GM12878 (cell line): ENCODE measurements around the gene LSM6. TPM values are rescaled to one million over a fixed set of nuclear protein-coding genes. Genes with fewer than 3 reads are reported as not detected.

Experiments used
- GATAD2B ChIP-seq: fragments of 450-650 bp; conservative IDR thresholded peaks from 2 replicates; pipeline ENCODE4 v1.6.1; 2017; ENCODE audit warnings: low read depth, mild to moderate bottlenecking, moderate library complexity
- HCFC1 ChIP-seq: fragments of 150-350 bp; IDR thresholded peaks from 2 replicates; pipeline ENCODE4 v1.6.1; 2014; ENCODE audit warnings: low read length
- MTA2 ChIP-seq: fragments of 450-650 bp; IDR thresholded peaks from 2 replicates; pipeline ENCODE4 v1.6.1; 2016; ENCODE audit warnings: low read depth, mild to moderate bottlenecking, moderate library complexity
- NR2F1 ChIP-seq: fragments of 450-650 bp; conservative IDR thresholded peaks from 2 replicates; pipeline ENCODE4 v1.6.1; 2017; ENCODE audit warnings: mild to moderate bottlenecking
- RAD21 ChIP-seq: IDR thresholded peaks from 2 replicates; pipeline ENCODE4 v1.6.1; 2011; ENCODE audit warnings: mild to moderate bottlenecking, low read depth, low read length, moderate library complexity; ENCODE audit not compliant: insufficient read depth
- SIN3A ChIP-seq: IDR thresholded peaks from 2 replicates; pipeline ENCODE4 v1.6.1; 2012; ENCODE audit warnings: low read depth, low read length, improper control_type of control experiment
- SP1 ChIP-seq: IDR thresholded peaks from one replicate; pipeline ENCODE4 v1.6.1; 2011; ENCODE audit warnings: low read depth, low read length
- SPI1 ChIP-seq: IDR thresholded peaks from 2 replicates; pipeline ENCODE4 v1.6.1; 2011; ENCODE audit warnings: low read depth, mild to moderate bottlenecking, low read length, moderate library complexity, borderline replicate concordance; ENCODE audit not compliant: insufficient read depth
- SRF ChIP-seq, 2 experiments: IDR thresholded peaks; 2 replicates each; pipeline ENCODE4 v1.6.1; 2011; ENCODE audit warnings: low read depth in 2 of 2, low read length in 2 of 2, mild to moderate bottlenecking in 1 of 2, moderate library complexity in 1 of 2
- STAT1 ChIP-seq: fragments of 450-650 bp; conservative IDR thresholded peaks from 2 replicates; pipeline ENCODE4 v1.6.1; 2014; ENCODE audit warnings: antibody characterized with exemption, mild to moderate bottlenecking
- TCF12 ChIP-seq: IDR thresholded peaks from 2 replicates; pipeline ENCODE4 v1.6.1; 2011; ENCODE audit warnings: low read depth, mild to moderate bottlenecking, low read length
- ZNF24 ChIP-seq: fragments of 450-650 bp; IDR thresholded peaks from 2 replicates; pipeline ENCODE4 v1.6.1; 2017; ENCODE audit warnings: antibody characterized with exemption, mild to moderate bottlenecking
- ZNF622 ChIP-seq: fragments of 450-650 bp; IDR thresholded peaks from 2 replicates; pipeline ENCODE4 v1.6.1; 2017; ENCODE audit warnings: mild to moderate bottlenecking, inconsistent platforms
- polyA plus RNA-seq, 11 experiments: library from polyadenylated mRNA; depleted of rRNA in 4 of 11; unstranded in 6 of 11; stranded (reverse) in 5 of 11; fragments of >200 nt; fragmentation: Nextera tagmentation in 4 of 11; fragmentation: Illumina TruSeq in 1 of 11; extraction: Ambion mirVana in 4 of 11; extraction: Trizol in 1 of 11; gene quantifications; 1 replicate in 1 of 11; 2 replicates in 10 of 11; pipeline versions ENCODE4 v1.2.1 to v1.2.3, GENCODE V29; 2011 to 2016; ENCODE audit warnings: inconsistent platforms in 2 of 11, missing spikeins in 2 of 11, low read depth in 1 of 11
- total RNA-seq, 4 experiments: library from RNA; depleted of rRNA in 3 of 4; stranded (reverse); fragments of >200 nt in 3 of 4; fragmentation: Illumina TruSeq in 1 of 4; extraction: Trizol in 1 of 4; gene quantifications; 2 replicates each; pipeline versions ENCODE4 v1.2.1 to v1.2.3, GENCODE V29; 2013 to 2021
- TF ChIP-seq, protein P1 (sequence below): fragments of 150-350 bp; IDR thresholded peaks from 2 replicates; pipeline ENCODE4 v1.6.1; 2014; ENCODE audit warnings: mild to moderate bottlenecking, low read depth, low read length
- TF ChIP-seq, protein P2 (sequence below): IDR thresholded peaks from 2 replicates; pipeline ENCODE4 v1.6.1; 2012; ENCODE audit warnings: improper control_type of control experiment, low read depth, low read length; ENCODE audit not compliant: insufficient replicate concordance
- TF ChIP-seq, protein P3 (sequence below): IDR thresholded peaks from 2 replicates; pipeline ENCODE4 v1.6.1; 2011; ENCODE audit warnings: mild to moderate bottlenecking, low read depth, low read length, moderate library complexity; ENCODE audit not compliant: insufficient replicate concordance
- TF ChIP-seq, protein P4 (sequence below): fragments of 450-650 bp; IDR thresholded peaks from 2 replicates; pipeline ENCODE4 v1.6.1; 2017; ENCODE audit warnings: mild to moderate bottlenecking, moderate library complexity
- TF ChIP-seq, protein P5 (sequence below): fragments of 450-650 bp; IDR thresholded peaks from 2 replicates; pipeline ENCODE4 v1.6.1; 2014; ENCODE audit warnings: mild to moderate bottlenecking

LSM6 gene
- total and polyA plus RNA-seq, 10 of the 15 experiments (the other 5 are each of a cell fraction or from before 2014, with no cell fraction given): 68.0 to 282 (median 229) TPM

DNA sequence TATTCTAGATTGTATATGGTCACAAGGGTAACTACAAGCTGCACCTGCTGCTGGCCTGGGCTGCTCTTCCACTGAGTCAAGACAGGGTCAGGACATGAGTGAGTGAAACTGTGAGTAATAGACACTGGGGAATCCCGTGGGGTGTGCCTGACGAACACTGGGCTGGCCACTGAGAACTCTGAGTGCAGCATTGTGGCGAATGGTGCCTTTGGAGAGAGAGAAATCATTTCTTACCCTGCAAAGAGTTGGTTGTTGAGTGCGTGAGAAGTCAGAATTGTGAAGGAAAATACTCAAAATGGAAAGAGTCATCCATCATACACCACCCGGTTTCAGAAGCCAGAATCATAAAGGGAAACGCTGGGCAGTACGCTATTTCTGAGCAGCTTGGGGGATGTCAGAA is 43.1 kb upstream of the LSM6 start (continued):
- TF ChIP-seq, protein P1, sequence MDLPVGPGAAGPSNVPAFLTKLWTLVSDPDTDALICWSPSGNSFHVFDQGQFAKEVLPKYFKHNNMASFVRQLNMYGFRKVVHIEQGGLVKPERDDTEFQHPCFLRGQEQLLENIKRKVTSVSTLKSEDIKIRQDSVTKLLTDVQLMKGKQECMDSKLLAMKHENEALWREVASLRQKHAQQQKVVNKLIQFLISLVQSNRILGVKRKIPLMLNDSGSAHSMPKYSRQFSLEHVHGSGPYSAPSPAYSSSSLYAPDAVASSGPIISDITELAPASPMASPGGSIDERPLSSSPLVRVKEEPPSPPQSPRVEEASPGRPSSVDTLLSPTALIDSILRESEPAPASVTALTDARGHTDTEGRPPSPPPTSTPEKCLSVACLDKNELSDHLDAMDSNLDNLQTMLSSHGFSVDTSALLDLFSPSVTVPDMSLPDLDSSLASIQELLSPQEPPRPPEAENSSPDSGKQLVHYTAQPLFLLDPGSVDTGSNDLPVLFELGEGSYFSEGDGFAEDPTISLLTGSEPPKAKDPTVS: no peak
- TF ChIP-seq, protein P2, sequence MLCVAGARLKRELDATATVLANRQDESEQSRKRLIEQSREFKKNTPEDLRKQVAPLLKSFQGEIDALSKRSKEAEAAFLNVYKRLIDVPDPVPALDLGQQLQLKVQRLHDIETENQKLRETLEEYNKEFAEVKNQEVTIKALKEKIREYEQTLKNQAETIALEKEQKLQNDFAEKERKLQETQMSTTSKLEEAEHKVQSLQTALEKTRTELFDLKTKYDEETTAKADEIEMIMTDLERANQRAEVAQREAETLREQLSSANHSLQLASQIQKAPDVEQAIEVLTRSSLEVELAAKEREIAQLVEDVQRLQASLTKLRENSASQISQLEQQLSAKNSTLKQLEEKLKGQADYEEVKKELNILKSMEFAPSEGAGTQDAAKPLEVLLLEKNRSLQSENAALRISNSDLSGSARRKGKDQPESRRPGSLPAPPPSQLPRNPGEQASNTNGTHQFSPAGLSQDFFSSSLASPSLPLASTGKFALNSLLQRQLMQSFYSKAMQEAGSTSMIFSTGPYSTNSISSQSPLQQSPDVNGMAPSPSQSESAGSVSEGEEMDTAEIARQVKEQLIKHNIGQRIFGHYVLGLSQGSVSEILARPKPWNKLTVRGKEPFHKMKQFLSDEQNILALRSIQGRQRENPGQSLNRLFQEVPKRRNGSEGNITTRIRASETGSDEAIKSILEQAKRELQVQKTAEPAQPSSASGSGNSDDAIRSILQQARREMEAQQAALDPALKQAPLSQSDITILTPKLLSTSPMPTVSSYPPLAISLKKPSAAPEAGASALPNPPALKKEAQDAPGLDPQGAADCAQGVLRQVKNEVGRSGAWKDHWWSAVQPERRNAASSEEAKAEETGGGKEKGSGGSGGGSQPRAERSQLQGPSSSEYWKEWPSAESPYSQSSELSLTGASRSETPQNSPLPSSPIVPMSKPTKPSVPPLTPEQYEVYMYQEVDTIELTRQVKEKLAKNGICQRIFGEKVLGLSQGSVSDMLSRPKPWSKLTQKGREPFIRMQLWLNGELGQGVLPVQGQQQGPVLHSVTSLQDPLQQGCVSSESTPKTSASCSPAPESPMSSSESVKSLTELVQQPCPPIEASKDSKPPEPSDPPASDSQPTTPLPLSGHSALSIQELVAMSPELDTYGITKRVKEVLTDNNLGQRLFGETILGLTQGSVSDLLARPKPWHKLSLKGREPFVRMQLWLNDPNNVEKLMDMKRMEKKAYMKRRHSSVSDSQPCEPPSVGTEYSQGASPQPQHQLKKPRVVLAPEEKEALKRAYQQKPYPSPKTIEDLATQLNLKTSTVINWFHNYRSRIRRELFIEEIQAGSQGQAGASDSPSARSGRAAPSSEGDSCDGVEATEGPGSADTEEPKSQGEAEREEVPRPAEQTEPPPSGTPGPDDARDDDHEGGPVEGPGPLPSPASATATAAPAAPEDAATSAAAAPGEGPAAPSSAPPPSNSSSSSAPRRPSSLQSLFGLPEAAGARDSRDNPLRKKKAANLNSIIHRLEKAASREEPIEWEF: peak; percentile 18
- TF ChIP-seq RAD21: no peak
- peak; percentile 60 for TF ChIP-seq SP1
- TF ChIP-seq ZNF24: no peak; the same call in 1 of the 2 replicates
- TF ChIP-seq TCF12: peak; percentile 88
- TF ChIP-seq NR2F1: peak; percentile 54; the same call in 1 of the 2 replicates
- no peak for TF ChIP-seq SRF (IDR thresholded peaks at IDR 0.05; ENCODE audit: low read depth in 2 of 2, low read length in 2 of 2)
- TF ChIP-seq MTA2: peak; percentile 40; the same call in 1 of the 2 replicates
- TF ChIP-seq STAT1: no peak
- TF ChIP-seq, protein P3, sequence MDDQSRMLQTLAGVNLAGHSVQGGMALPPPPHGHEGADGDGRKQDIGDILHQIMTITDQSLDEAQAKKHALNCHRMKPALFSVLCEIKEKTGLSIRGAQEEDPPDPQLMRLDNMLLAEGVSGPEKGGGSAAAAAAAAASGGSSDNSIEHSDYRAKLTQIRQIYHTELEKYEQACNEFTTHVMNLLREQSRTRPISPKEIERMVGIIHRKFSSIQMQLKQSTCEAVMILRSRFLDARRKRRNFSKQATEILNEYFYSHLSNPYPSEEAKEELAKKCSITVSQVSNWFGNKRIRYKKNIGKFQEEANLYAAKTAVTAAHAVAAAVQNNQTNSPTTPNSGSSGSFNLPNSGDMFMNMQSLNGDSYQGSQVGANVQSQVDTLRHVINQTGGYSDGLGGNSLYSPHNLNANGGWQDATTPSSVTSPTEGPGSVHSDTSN: peak; percentile 14
- no peak for TF ChIP-seq GATAD2B
- no peak for TF ChIP-seq HCFC1
- TF ChIP-seq, protein P4, sequence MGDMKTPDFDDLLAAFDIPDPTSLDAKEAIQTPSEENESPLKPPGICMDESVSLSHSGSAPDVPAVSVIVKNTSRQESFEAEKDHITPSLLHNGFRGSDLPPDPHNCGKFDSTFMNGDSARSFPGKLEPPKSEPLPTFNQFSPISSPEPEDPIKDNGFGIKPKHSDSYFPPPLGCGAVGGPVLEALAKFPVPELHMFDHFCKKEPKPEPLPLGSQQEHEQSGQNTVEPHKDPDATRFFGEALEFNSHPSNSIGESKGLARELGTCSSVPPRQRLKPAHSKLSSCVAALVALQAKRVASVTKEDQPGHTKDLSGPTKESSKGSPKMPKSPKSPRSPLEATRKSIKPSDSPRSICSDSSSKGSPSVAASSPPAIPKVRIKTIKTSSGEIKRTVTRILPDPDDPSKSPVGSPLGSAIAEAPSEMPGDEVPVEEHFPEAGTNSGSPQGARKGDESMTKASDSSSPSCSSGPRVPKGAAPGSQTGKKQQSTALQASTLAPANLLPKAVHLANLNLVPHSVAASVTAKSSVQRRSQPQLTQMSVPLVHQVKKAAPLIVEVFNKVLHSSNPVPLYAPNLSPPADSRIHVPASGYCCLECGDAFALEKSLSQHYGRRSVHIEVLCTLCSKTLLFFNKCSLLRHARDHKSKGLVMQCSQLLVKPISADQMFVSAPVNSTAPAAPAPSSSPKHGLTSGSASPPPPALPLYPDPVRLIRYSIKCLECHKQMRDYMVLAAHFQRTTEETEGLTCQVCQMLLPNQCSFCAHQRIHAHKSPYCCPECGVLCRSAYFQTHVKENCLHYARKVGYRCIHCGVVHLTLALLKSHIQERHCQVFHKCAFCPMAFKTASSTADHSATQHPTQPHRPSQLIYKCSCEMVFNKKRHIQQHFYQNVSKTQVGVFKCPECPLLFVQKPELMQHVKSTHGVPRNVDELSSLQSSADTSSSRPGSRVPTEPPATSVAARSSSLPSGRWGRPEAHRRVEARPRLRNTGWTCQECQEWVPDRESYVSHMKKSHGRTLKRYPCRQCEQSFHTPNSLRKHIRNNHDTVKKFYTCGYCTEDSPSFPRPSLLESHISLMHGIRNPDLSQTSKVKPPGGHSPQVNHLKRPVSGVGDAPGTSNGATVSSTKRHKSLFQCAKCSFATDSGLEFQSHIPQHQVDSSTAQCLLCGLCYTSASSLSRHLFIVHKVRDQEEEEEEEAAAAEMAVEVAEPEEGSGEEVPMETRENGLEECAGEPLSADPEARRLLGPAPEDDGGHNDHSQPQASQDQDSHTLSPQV: no peak
- TF ChIP-seq SPI1: no peak
- no peak for TF ChIP-seq ZNF622
- TF ChIP-seq SIN3A: no peak
- TF ChIP-seq, protein P5, sequence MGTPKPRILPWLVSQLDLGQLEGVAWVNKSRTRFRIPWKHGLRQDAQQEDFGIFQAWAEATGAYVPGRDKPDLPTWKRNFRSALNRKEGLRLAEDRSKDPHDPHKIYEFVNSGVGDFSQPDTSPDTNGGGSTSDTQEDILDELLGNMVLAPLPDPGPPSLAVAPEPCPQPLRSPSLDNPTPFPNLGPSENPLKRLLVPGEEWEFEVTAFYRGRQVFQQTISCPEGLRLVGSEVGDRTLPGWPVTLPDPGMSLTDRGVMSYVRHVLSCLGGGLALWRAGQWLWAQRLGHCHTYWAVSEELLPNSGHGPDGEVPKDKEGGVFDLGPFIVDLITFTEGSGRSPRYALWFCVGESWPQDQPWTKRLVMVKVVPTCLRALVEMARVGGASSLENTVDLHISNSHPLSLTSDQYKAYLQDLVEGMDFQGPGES: no peak
